GM23248 (cell line): ENCODE data around the gene CD300LF. TPM values are rescaled to one million over a fixed set of nuclear protein-coding genes. Genes with fewer than 3 reads are reported as not detected.

ENCODE experiments used
- DNase-seq: peaks from one replicate; pipeline ENCODE4 v3.0.0-alpha.2; 2015
- H2AFZ ChIP-seq: fragments of 200-600 bp; sonication (generic); 2 replicates; pipeline ENCODE4 v1.6.1; 2016; ENCODE audit warnings: antibody characterized with exemption
- H3F3A ChIP-seq: fragments of 200-600 bp; sonication (generic); 2 replicates; pipeline ENCODE4 v1.6.1; 2016; ENCODE audit warnings: mild to moderate bottlenecking, antibody characterized with exemption, mixed run types; ENCODE audit not compliant: insufficient read depth
- H3K27ac ChIP-seq: fragments of 200-600 bp; sonication (generic); 2 replicates; pipeline ENCODE4 v1.5.1; 2016; ENCODE audit warnings: mild to moderate bottlenecking
- H3K27me3 ChIP-seq: fragments of 200-600 bp; sonication (generic); replicated peaks from 2 replicates; pipeline ENCODE4 v1.6.1; 2016; ENCODE audit warnings: mild to moderate bottlenecking; ENCODE audit not compliant: insufficient read depth
- H3K36me3 ChIP-seq: fragments of 200-600 bp; sonication (generic); 2 replicates; pipeline ENCODE4 v1.6.1; 2016; ENCODE audit warnings: low read depth, mild to moderate bottlenecking
- H3K4me1 ChIP-seq: fragments of 200-600 bp; sonication (generic); 2 replicates; pipeline ENCODE4 v1.6.1; 2016; ENCODE audit warnings: mild to moderate bottlenecking; ENCODE audit not compliant: insufficient read depth
- H3K4me2 ChIP-seq: fragments of 200-600 bp; sonication (generic); one replicate; pipeline ENCODE4 v1.6.1; 2016; ENCODE audit warnings: mild to moderate bottlenecking; ENCODE audit not compliant: unreplicated experiment
- H3K4me3 ChIP-seq: fragments of 200-600 bp; sonication (generic); 2 replicates; pipeline ENCODE4 v1.5.1; 2016; ENCODE audit warnings: mild to moderate bottlenecking
- H3K79me2 ChIP-seq: fragments of 200-600 bp; sonication (generic); 2 replicates; pipeline ENCODE4 v1.6.1; 2016; ENCODE audit warnings: mild to moderate bottlenecking; ENCODE audit not compliant: insufficient read depth
- H3K9ac ChIP-seq: fragments of 200-600 bp; sonication (generic); 2 replicates; pipeline ENCODE4 v1.6.1; 2016; ENCODE audit warnings: mild to moderate bottlenecking
- H3K9me2 ChIP-seq: fragments of 200-600 bp; sonication (generic); 2 replicates; pipeline ENCODE4 v1.6.1; 2016; ENCODE audit warnings: mixed run types, mild to moderate bottlenecking, moderate library complexity; ENCODE audit not compliant: insufficient read depth
- H3K9me3 ChIP-seq: fragments of 200-600 bp; sonication (generic); one replicate; pipeline ENCODE4 v1.6.1; 2017; ENCODE audit warnings: low read depth
- H4K20me1 ChIP-seq: fragments of 200-600 bp; sonication (generic); 2 replicates; pipeline ENCODE4 v1.6.0; 2016; ENCODE audit not compliant: insufficient read depth
- EZH2 ChIP-seq: fragments of 200-600 bp; sonication (generic); IDR thresholded peaks from 2 replicates; pipeline ENCODE4 v1.6.1; 2018; ENCODE audit warnings: antibody characterized with exemption, mild to moderate bottlenecking; ENCODE audit not compliant: insufficient read depth, poor library complexity, severe bottlenecking
- EZH2phosphoT487 ChIP-seq: fragments of 200-600 bp; sonication (generic); IDR thresholded peaks from 2 replicates; pipeline ENCODE4 v1.6.1; 2018; ENCODE audit warnings: antibody characterized with exemption, moderate library complexity, mild to moderate bottlenecking, low read depth; ENCODE audit not compliant: insufficient read depth
- WGBS, 2 experiments: methylation state at CpG; one replicate each; pipeline ENCODE4 v1.1.6; 2015 to 2017; ENCODE audit warnings: low lambda C conversion rate in 2 of 2, low coverage in 1 of 2; ENCODE audit errors: missing lambda C conversion rate in 2 of 2; 5-methylcytosine and 5-hydroxymethylcytosine counted together
- in situ Hi-C: fragments of 300-500 bp; cut with MboI; formaldehyde crosslinking; loops from 2 replicates; pipeline ENCODE4 v1.15.0; 2020
- polyA plus RNA-seq: library from polyadenylated mRNA; unstranded; fragments of >200 nt; fragmentation: Nextera tagmentation; extraction: Ambion mirVana; gene quantifications from 2 replicates; pipeline ENCODE4 v1.2.1, GENCODE V29; 2016
- total RNA-seq: library from RNA; depleted of rRNA; stranded (reverse); fragments of >200 nt; shearing (Covaris generic); gene quantifications from 2 replicates; pipeline ENCODE4 v1.2.3, GENCODE V29; 2014; rRNA removed

The CD300LF gene
- total RNA-seq, result not detected in 2 replicates
- not detected in 2 replicates for polyA plus RNA-seq

DNA sequence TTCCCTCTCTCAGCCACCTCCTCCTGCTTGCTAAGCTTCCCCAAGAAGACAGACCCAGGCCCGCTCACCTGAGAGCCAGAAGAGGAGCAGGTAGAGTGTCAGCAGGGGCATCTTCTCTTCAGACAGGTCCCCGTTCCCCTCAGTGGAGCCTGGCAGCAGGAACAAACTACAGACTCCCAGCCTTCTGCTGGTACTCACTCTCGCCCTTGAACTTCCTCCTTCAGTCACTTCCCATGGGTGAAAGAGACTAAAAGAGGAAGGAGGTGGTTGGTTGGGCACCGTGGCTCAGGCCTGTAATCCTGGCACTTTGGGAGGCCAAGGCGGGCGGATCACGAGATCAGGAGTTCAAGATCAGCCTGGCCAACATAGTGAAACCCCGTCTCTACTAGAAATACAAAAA is at the start of gene CD300LF:
Gene CD300LF (minus strand): TSS at position 168 of the 400 bp plus-strand sequence. CDS start 57 bp downstream, at position 111.
- in situ Hi-C loops, result no loop called here

DNA sequence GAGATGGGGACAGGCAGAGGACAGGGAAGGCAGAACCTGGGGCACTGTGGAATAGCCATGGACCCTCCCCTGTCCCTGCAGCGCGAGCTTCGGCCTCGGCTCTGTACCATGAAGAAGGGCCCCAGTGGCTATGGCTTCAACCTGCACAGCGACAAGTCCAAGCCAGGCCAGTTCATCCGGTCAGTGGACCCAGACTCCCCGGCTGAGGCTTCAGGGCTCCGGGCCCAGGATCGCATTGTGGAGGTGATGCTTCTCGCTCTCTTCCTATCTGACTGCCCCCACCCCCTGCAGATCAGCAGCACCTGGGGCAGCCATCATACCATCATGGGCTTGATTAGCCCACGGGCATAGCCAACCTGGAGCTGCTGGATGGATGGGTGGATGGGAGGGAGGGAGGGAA is 49.2 kb upstream of the CD300LF start:
- H4K20me1 ChIP-seq, result no peaks in the 10 kb centered on the region
- H3K36me3 ChIP-seq, result no peaks in the 10 kb centered on the region
- in situ Hi-C loops, result no loop called here
- no peak overlapping the region for H3K4me3 ChIP-seq
- no peak overlapping the region for H3K4me2 ChIP-seq
- no peak overlapping the region for H3K27ac ChIP-seq
- no peaks in the 10 kb centered on the region for H3K79me2 ChIP-seq
- TF ChIP-seq EZH2phosphoT487 (no peak), EZH2 (no peak)
- H3K4me1 ChIP-seq, result no peaks in the 10 kb centered on the region
- no peaks in the 10 kb centered on the region for H3K9me2 ChIP-seq
- 98 to 99% methylated on average over 9 to 10 of the region's 11 CpGs for WGBS, 2 experiments
- H3K9ac ChIP-seq, result no peak overlapping the region
- H3F3A ChIP-seq, result no peaks in the 10 kb centered on the region
- DNase-seq, result no peak
- no peaks in the 10 kb centered on the region for H3K9me3 ChIP-seq
- H2AFZ ChIP-seq, result no peak overlapping the region
- H3K27me3 ChIP-seq, result no peaks in the 10 kb centered on the region

More for the DNA sequence above, at the start of gene CD300LF:
- Histone ChIP-seq H4K20me1 (no peaks in the 10 kb centered on the region), H3K27ac (no peak within 1 kb of the TSS), H3K9me2 (no peaks in the 10 kb centered on the region), H3F3A (no peaks in the 10 kb centered on the region), H3K9ac (no peak within 1 kb of the TSS), H2AFZ (no peak within 1 kb of the TSS), H3K4me3 (no peak within 1 kb of the TSS), H3K9me3 (no peaks in the 10 kb centered on the region), H3K36me3 (no peaks in the 10 kb centered on the region), H3K27me3 (peaks cover 29% of the 10 kb centered on the region), H3K4me1 (no peaks in the 10 kb centered on the region), H3K79me2 (no peaks in the 10 kb centered on the region), H3K4me2 (no peak within 1 kb of the TSS)
- TF ChIP-seq EZH2 (no peak), EZH2phosphoT487 (no peak)
- no peak for DNase-seq
- WGBS, 2 experiments, result 32 to 46% methylated on average over 8 of the region's 8 CpGs

DNA sequence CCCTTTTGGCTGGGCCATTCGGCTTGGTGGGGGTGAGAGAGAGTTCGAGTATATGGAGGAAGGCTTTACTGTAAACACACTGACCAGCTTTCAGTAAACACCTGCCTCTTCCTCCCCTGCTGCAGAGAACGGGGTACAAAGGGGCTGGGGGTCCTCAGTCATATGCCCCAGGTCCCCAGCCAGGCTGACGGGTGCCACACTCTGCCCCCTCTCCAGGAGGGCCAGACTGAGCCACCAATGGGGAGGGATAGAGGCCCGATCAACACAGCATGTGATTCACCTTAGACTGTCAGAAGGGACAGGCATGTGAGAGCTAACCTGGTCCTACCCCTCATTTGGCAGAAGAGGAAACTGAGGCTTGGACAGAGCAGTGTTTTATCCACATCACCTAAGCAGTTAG is 48.7 kb upstream of the CD300LF start:
- Histone ChIP-seq H2AFZ (no peak overlapping the region), H3K36me3 (no peaks in the 10 kb centered on the region), H4K20me1 (no peaks in the 10 kb centered on the region), H3K9me2 (no peaks in the 10 kb centered on the region), H3K9me3 (no peaks in the 10 kb centered on the region), H3F3A (no peaks in the 10 kb centered on the region), H3K27me3 (no peaks in the 10 kb centered on the region), H3K4me3 (no peak overlapping the region), H3K4me2 (no peak overlapping the region), H3K79me2 (no peaks in the 10 kb centered on the region), H3K27ac (no peak overlapping the region), H3K4me1 (no peaks in the 10 kb centered on the region), H3K9ac (no peak overlapping the region)
- in situ Hi-C loops, result no loop called here
- DNase-seq, result no peak
- TF ChIP-seq EZH2 (no peak), EZH2phosphoT487 (no peak)
- 90 to 91% methylated on average over 5 of the region's 5 CpGs for WGBS, 2 experiments

DNA sequence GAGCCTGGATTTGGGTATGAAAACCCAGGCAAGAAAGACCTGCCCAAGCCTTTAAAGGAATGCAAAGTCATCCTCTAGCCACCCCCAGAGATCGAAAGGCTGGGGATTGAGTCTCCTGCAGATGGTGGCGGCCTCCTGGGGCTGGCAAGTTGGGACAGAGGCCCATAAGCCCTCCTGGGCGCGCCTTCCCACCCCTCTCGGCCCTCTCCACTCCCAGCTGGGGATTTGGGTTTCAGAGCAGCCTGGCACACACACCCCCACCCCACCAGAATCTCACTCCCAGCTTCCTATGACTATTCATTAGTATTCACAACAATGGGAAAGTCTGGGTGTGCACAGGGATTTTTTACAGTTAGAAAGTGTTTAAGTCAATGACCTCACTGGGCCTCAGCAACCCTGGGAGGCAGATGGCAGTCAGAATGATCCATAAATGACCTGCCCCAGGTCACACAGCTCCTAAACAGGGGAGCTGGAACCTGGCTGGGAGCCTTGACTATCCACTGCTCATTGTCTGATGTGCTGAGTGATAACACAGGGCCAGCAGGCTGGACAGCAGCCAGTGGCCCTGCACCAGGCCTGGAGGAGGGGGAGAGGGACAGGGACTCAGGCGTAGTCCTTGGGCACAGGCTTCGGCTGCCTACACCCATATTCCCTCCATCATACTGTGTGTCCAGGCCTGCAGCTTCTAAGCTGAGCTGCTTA is 47.8 kb upstream of the CD300LF start:
- in situ Hi-C loops, result no loop called here
- H2AFZ ChIP-seq, result no peak overlapping the region
- H3K9ac ChIP-seq, result no peak overlapping the region
- H3K79me2 ChIP-seq, result no peaks in the 10 kb centered on the region
- TF ChIP-seq EZH2phosphoT487, result no peak
- no peak for TF ChIP-seq EZH2
- no peak for DNase-seq
- H4K20me1 ChIP-seq, result no peaks in the 10 kb centered on the region
- no peaks in the 10 kb centered on the region for H3K4me1 ChIP-seq
- WGBS, 2 experiments, result 85 to 88% methylated on average over 7 of the region's 7 CpGs
- no peaks in the 10 kb centered on the region for H3F3A ChIP-seq
- no peaks in the 10 kb centered on the region for H3K27me3 ChIP-seq
- H3K4me3 ChIP-seq, result no peak overlapping the region
- no peaks in the 10 kb centered on the region for H3K36me3 ChIP-seq
- H3K9me2 ChIP-seq, result no peaks in the 10 kb centered on the region
- no peak overlapping the region for H3K27ac ChIP-seq
- no peaks in the 10 kb centered on the region for H3K9me3 ChIP-seq
- no peak overlapping the region for H3K4me2 ChIP-seq
